ENCODE data around the gene ZNF831.

Gene ZNF831

DNA sequence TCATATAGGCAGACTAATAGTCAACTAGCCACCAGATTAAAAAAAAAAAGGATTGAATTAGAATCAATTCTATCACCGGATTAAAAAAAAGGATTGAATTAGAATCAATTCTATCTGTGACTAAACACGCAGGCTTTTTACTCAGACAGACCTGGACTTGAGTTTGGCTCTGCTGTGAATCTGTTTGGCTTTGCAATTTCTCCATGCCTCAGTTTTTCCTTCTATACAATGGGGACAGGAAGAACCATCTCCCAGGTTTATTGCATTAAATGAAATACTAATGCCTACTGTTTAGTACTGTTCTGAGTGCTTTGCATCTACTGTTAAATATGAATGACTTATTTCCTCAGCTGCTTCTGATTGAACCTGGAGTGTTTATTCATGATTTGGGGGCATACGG is 106.8 kb downstream of the ZNF831 start:
- Histone ChIP-seq H3K27me3 (ENCODE audit: insufficient read depth, low read depth, severe bottlenecking) (no peaks in the 10 kb centered on the region), H3K36me3 (no peaks in the 10 kb centered on the region), H3K4me3 (ENCODE audit: low read depth, low read length) (no peak overlapping the region), H3K27ac (no peak overlapping the region), H3K9me3 (ENCODE audit: severe bottlenecking) (no peaks in the 10 kb centered on the region)
- TF ChIP-seq, protein P1, sequence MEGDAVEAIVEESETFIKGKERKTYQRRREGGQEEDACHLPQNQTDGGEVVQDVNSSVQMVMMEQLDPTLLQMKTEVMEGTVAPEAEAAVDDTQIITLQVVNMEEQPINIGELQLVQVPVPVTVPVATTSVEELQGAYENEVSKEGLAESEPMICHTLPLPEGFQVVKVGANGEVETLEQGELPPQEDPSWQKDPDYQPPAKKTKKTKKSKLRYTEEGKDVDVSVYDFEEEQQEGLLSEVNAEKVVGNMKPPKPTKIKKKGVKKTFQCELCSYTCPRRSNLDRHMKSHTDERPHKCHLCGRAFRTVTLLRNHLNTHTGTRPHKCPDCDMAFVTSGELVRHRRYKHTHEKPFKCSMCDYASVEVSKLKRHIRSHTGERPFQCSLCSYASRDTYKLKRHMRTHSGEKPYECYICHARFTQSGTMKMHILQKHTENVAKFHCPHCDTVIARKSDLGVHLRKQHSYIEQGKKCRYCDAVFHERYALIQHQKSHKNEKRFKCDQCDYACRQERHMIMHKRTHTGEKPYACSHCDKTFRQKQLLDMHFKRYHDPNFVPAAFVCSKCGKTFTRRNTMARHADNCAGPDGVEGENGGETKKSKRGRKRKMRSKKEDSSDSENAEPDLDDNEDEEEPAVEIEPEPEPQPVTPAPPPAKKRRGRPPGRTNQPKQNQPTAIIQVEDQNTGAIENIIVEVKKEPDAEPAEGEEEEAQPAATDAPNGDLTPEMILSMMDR (IDR thresholded peaks at IDR 0.05; ENCODE audit: low read depth, low read length), result no peak
- DNase-seq, result no peak

DNA sequence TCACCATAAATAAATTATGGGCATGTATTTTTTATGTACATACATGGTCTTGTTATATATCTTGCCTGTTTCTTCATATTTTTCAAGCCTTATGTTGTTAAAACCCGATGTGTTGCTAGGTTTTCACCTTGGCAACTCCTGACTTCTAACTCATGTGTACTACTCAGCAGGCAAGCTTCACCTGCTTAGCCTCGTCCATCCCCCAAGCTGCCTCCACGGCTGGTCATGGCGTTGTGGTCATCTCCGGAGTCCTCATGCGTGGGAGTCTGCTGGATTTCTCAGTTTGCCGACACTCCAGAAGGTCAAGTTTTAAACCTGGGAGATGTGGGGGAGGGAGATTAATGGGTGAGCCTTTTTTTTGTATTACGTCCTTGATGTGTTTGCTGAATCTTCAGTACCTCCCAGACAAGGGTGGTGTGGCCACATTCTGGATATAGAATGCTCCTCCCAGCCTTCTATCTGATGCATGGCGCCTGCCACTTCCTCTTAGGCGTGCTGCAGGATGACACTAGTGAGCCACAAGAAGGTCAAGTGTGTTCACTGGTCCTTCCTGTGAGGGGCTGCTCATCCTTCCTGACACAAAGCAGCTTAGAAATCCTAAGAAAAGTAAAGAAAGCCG is 110.2 kb downstream of the ZNF831 start:
- DNase-seq, result no peak
- Histone ChIP-seq H3K27ac (no peak overlapping the region), H3K9me3 (ENCODE audit: severe bottlenecking) (no peaks in the 10 kb centered on the region), H3K4me3 (ENCODE audit: low read depth, low read length) (no peak overlapping the region), H3K27me3 (ENCODE audit: insufficient read depth, low read depth, severe bottlenecking) (no peaks in the 10 kb centered on the region), H3K36me3 (no peaks in the 10 kb centered on the region)
- TF ChIP-seq, protein P1 (IDR thresholded peaks at IDR 0.05; ENCODE audit: low read depth, low read length), result no peak

DNA sequence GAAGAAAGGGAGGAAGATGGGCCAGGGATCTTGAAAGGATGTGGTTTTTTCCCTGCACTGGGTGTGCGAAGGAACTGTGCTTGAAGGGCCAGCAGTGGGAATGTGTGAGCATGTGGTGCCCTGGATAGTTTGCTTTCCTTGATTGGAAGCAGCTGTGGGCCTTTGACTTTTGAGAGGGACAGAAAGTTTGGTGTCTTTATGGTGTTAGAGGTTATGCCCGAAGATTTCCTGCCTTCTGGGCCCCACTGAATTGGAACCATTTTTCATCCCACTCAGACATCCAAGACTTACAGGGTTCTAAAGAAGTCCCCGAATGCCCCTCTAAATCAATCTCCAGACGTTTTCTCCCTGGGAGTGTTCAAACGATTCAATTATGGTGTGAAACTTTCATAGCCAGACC is 113.3 kb downstream of the ZNF831 start:
- H3K27ac ChIP-seq, result no peak overlapping the region
- DNase-seq, result no peak
- no peaks in the 10 kb centered on the region for H3K9me3 ChIP-seq (ENCODE audit: severe bottlenecking)
- no peak overlapping the region for H3K4me3 ChIP-seq (ENCODE audit: low read depth, low read length)
- no peaks in the 10 kb centered on the region for H3K36me3 ChIP-seq
- TF ChIP-seq, protein P1 (IDR thresholded peaks at IDR 0.05; ENCODE audit: low read depth, low read length), result no peak
- no peaks in the 10 kb centered on the region for H3K27me3 ChIP-seq (ENCODE audit: insufficient read depth, low read depth, severe bottlenecking)

DNA sequence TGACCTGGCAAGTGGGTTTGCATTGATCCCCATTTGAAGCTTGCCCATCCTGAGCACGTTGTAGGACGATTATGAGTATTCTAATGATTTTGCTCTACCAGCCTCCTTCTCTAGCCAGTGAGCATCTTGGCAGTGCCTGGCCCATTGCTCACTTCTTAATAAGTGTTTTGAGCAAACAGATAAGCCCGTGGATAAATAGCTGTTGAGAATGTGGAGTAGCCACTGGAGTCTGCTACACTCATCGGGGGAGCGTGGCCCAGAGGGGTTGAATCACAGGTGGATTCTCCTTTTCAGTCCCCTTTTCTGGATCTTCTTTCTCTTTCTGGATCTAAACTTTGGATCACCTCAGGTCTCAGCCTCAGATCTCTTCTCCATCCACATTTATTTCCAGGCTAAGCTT is 120.8 kb downstream of the ZNF831 start:
- DNase-seq, result no peak
- H3K27me3 ChIP-seq (ENCODE audit: insufficient read depth, low read depth, severe bottlenecking), result no peaks in the 10 kb centered on the region
- H3K36me3 ChIP-seq, result no peaks in the 10 kb centered on the region
- H3K27ac ChIP-seq, result no peak overlapping the region; the same call in 1 of the 2 replicates
- TF ChIP-seq, protein P1 (IDR thresholded peaks at IDR 0.05; ENCODE audit: low read depth, low read length), result no peak
- H3K9me3 ChIP-seq (ENCODE audit: severe bottlenecking), result peaks cover 3% of the 10 kb centered on the region
- no peak overlapping the region for H3K4me3 ChIP-seq (ENCODE audit: low read depth, low read length)

DNA sequence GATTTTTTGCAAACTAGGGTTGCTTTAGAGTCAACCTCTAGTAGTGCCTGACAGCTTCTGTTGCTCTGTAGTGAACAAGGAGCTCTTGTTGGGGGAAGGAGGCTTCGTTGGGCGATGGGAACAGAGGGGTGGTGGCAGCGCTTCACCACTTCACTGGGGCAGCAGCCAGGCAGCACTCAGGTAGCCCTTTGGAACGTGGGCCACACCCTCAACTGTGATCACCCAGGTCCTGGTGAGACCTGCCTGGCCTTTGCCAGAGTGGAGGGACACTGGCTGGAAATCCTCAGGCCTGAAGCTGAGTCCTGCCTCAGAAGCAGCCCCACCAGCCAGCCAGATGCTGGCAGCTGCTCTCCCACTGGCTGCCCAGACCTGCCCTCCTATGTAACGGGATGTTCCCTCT is 126.4 kb downstream of the ZNF831 start:
- TF ChIP-seq, protein P1 (IDR thresholded peaks at IDR 0.05; ENCODE audit: low read depth, low read length), result no peak
- Histone ChIP-seq H3K27ac (no peak overlapping the region), H3K27me3 (ENCODE audit: insufficient read depth, low read depth, severe bottlenecking) (no peaks in the 10 kb centered on the region)

More for the DNA sequence above, 126.4 kb downstream of the ZNF831 start:
- no peak for DNase-seq
- Histone ChIP-seq H3K4me3 (ENCODE audit: low read depth, low read length) (no peak overlapping the region), H3K36me3 (no peaks in the 10 kb centered on the region), H3K9me3 (ENCODE audit: severe bottlenecking) (no peaks in the 10 kb centered on the region)

All from WERI-Rb-1 (cell line).